CD8-positive, alpha-beta memory T cell (primary cell): Measurements from ENCODE around the gene LCP1. TPM values are rescaled to one million over a fixed set of nuclear protein-coding genes. Genes with fewer than 3 reads are reported as not detected.

Source experiments
- CTCF ChIA-PET: fragments of 350-600 bp; sonication (Branson Sonifier 250); formaldehyde crosslinking; loops from one replicate; lab custom pipeline; 2021; ENCODE audit warnings: antibody characterized with exemption; lab: Charles Lee
- POLR2A ChIA-PET: fragments of 350-600 bp; sonication (Branson Sonifier 250); formaldehyde crosslinking; loops from one replicate; lab custom pipeline; 2021; ENCODE audit warnings: antibody characterized with exemption; lab: Charles Lee
- DNase-seq, 5 donors: peaks; one replicate each; pipeline versions ENCODE4 v3.0.0 to v3.0.0-alpha.2; 2020 to 2022; ENCODE audit warnings: mixed read lengths in 1 of 5
- H3K27ac ChIP-seq: one replicate; pipeline ENCODE4 v1.7.0; 2013; ENCODE audit warnings: low read depth, mild to moderate bottlenecking, low read length, moderate library complexity
- H3K27me3 ChIP-seq: 2 replicates; pipeline ENCODE4 v1.7.0; 2013; ENCODE audit warnings: low read length, mild to moderate bottlenecking; ENCODE audit not compliant: insufficient read depth, poor library complexity, severe bottlenecking
- H3K36me3 ChIP-seq: 2 replicates; pipeline ENCODE4 v1.7.0; 2013; ENCODE audit warnings: mild to moderate bottlenecking, low read length, moderate library complexity; ENCODE audit not compliant: insufficient read depth
- H3K4me1 ChIP-seq: 2 replicates; pipeline ENCODE4 v1.7.0; 2013; ENCODE audit warnings: mild to moderate bottlenecking, low read length, moderate library complexity; ENCODE audit not compliant: insufficient read depth
- H3K4me3 ChIP-seq: 2 replicates; pipeline ENCODE4 v1.7.0; 2013; ENCODE audit warnings: mild to moderate bottlenecking, low read length
- H3K9me3 ChIP-seq: 2 replicates; pipeline ENCODE4 v1.7.0; 2013; ENCODE audit warnings: mild to moderate bottlenecking, low read length
- H3K27ac Mint-ChIP-seq, 8 donors: one replicate each; pipeline ENCODE4 v1.8.0; 2020 to 2021; ENCODE audit warnings: mixed read lengths in 8 of 8, mild to moderate bottlenecking in 6 of 8, inconsistent platforms in 3 of 8, moderate library complexity in 3 of 8
- H3K27me3 Mint-ChIP-seq, 2 donors: one replicate each; pipeline ENCODE4 v1.8.0; 2020 to 2021; ENCODE audit warnings: mixed read lengths in 2 of 2, mild to moderate bottlenecking in 1 of 2, moderate library complexity in 1 of 2
- H3K36me3 Mint-ChIP-seq, 3 donors: one replicate each; pipeline ENCODE4 v1.8.0; 2020 to 2021; ENCODE audit warnings: mixed read lengths in 3 of 3, inconsistent platforms in 1 of 3, mild to moderate bottlenecking in 1 of 3
- H3K4me1 Mint-ChIP-seq, 3 donors: one replicate each; pipeline ENCODE4 v1.8.0; 2020 to 2021; ENCODE audit warnings: mixed read lengths in 3 of 3, inconsistent platforms in 1 of 3, mild to moderate bottlenecking in 1 of 3
- H3K4me3 Mint-ChIP-seq, 7 donors: one replicate each; pipeline ENCODE4 v1.8.0; 2020 to 2021; ENCODE audit warnings: mixed read lengths in 7 of 7, mild to moderate bottlenecking in 6 of 7, moderate library complexity in 4 of 7, inconsistent platforms in 2 of 7
- H3K9me3 Mint-ChIP-seq, 5 donors: one replicate each; pipeline ENCODE4 v1.8.0; 2020 to 2022; ENCODE audit warnings: mixed read lengths in 5 of 5, mild to moderate bottlenecking in 3 of 5, moderate library complexity in 2 of 5, inconsistent platforms in 1 of 5
- polyA plus RNA-seq: library from polyadenylated mRNA; unstranded; fragments of 300-500 nt; fragmentation: Illumina TruSeq; gene quantifications from one replicate; pipeline ENCODE4 v1.2.3, GENCODE V29; 2021
- total RNA-seq, 2 experiments: library from RNA; stranded (reverse); gene quantifications; one replicate each; pipeline ENCODE4 v1.2.3, GENCODE V29; 2021

The LCP1 gene
- total and polyA plus RNA-seq, 3 experiments from 2014 or later, result 838 to 1,545 (median 869) TPM

- peaks cover 26 to 91% (median 28%) of the 10 kb centered on the region in 3 donors for H3K36me3 Mint-ChIP-seq
These were observed 46.9 kb downstream of the LCP1 start for GRCh38 chr13:46134961-46135522.

DNA sequence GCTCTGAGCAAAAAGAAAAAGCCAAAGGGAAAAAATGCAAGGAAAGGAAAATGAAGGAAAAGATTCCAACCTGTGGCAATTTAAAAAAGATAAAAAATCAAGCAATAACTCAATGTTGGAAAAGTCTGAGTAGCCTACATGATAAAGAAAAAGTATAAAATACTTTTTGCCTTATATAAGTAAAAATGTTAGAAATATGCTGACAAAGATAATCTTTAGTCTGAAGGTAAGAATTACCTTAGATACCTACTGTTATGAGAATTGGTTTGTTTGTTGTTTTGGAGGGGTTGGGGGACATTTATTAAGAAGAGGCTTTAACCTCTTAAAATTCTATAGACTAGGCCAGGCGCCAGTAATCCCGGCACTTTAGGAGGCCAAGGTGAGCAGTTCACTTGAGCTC is 47.5 kb downstream of the LCP1 start:
- Mint-ChIP-seq H3K27me3 (no peaks in the 10 kb centered on the region), H3K27ac (peak overlapping the region; percentile 48 to 93 (median 78)), H3K9me3 (no peaks in the 10 kb centered on the region), H3K36me3 (peaks cover 26 to 92% (median 28%) of the 10 kb centered on the region in 3 donors), H3K4me3 (no peak overlapping the region), H3K4me1 (peaks cover 34 to 69% (median 64%) of the 10 kb centered on the region in 3 donors)
- Histone ChIP-seq H3K27ac (no peak overlapping the region), H3K27me3 (no peaks in the 10 kb centered on the region), H3K36me3 (peaks cover 88% of the 10 kb centered on the region), H3K4me1 (no peaks in the 10 kb centered on the region), H3K4me3 (no peak overlapping the region), H3K9me3 (no peaks in the 10 kb centered on the region)
- ChIA-PET POLR2A (interaction anchor here (1.0 kb wide), 1 partner anchor 11 kb away, joined by 3 read pairs; no protein-coding TSS in a partner anchor), CTCF (no interaction called here)
- DNase-seq, result no peak

More at GRCh38 chr13:46134961-46135522, 46.9 kb downstream of the LCP1 start:
- Mint-ChIP-seq H3K27ac (peak overlapping the region; percentile 63 to 94 (median 84)), H3K27me3 (no peaks in the 10 kb centered on the region), H3K4me3 (no peak overlapping the region), H3K9me3 (no peaks in the 10 kb centered on the region), H3K4me1 (peaks cover 36 to 73% (median 69%) of the 10 kb centered on the region in 3 donors)
- Histone ChIP-seq H3K4me1 (no peaks in the 10 kb centered on the region), H3K27ac (no peak overlapping the region), H3K36me3 (peaks cover 86% of the 10 kb centered on the region), H3K4me3 (no peak overlapping the region), H3K27me3 (no peaks in the 10 kb centered on the region), H3K9me3 (no peaks in the 10 kb centered on the region)
- POLR2A ChIA-PET, result no interaction called here
- no peak for DNase-seq
- CTCF ChIA-PET, result interaction anchor here (0.8 kb wide), 1 partner anchor 76 kb away, joined by 3 read pairs; the partner anchor contains the start of gene LRRC63

DNA sequence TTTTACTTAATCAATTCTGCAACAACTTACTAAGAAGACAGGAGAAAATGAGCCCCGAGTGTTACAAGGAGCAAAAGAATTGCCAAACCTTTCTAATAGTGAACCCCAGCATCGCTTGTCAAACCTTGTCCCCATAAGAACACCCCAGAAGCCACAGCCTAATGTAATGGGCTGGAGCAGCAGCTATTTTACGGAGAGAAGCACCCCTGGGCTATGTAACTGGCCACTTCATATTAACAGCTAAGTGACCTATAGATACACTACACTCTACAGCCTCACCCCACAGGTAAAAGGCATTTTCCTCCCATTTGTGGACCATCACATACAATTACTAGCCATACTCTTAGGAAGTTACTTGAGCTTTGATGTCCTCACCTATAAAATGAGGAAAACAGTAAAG is 49.9 kb downstream of the LCP1 start:
- peaks cover 79% of the 10 kb centered on the region for H3K36me3 ChIP-seq
- H3K27ac Mint-ChIP-seq, result peak overlapping the region in 7 of 8 donors; percentile 62 to 94 (median 78)
- POLR2A ChIA-PET, result interaction anchor here (0.6 kb wide), 1 partner anchor 78 kb away, joined by 3 read pairs; no protein-coding TSS in a partner anchor

DNA sequence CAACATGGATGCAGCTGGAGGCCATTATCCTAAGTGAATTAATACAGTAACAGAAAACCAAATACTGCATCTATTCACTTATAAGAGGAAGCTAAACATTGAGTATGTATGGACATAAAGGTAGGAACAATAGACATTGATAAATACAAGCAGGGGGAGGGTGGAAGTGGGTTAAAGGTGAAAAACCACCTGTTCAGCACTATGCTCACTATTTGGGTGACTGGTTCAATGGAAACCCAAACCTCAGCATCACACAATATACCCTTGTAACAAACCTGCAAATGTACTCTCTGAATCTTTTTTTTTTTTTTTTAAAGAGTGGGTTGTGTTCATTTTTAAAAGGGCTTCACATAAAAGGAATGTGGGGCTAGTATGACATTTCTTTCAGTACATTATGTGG is 50.3 kb downstream of the LCP1 start:
- DNase-seq, result no peak
- no peak overlapping the region for H3K27ac ChIP-seq
- peak overlapping the region in 1 of 7 donors; percentile 32 for H3K4me3 Mint-ChIP-seq
- H3K4me3 ChIP-seq, result no peak overlapping the region
- H3K9me3 ChIP-seq, result no peaks in the 10 kb centered on the region
- POLR2A ChIA-PET, result interaction anchor here (0.6 kb wide), 1 partner anchor 78 kb away, joined by 3 read pairs; no protein-coding TSS in a partner anchor
- CTCF ChIA-PET, result interaction anchor here (1.1 to 1.2 kb wide), 2 partner anchors 36 to 190 kb away, joined by 3 read pairs; no protein-coding TSS in a partner anchor
- H3K27me3 Mint-ChIP-seq, result no peaks in the 10 kb centered on the region
- no peaks in the 10 kb centered on the region for H3K9me3 Mint-ChIP-seq
- peaks cover 36 to 62% (median 62%) of the 10 kb centered on the region in 3 donors for H3K4me1 Mint-ChIP-seq
- peaks cover 35 to 96% (median 37%) of the 10 kb centered on the region in 3 donors for H3K36me3 Mint-ChIP-seq
- H3K27me3 ChIP-seq, result no peaks in the 10 kb centered on the region
- H3K4me1 ChIP-seq, result no peaks in the 10 kb centered on the region
- peaks cover 80% of the 10 kb centered on the region for H3K36me3 ChIP-seq
- H3K27ac Mint-ChIP-seq, result peak overlapping the region in 7 of 8 donors; percentile 50 to 94 (median 80)

More for the DNA sequence above, 49.9 kb downstream of the LCP1 start:
- Histone ChIP-seq H3K9me3 (no peaks in the 10 kb centered on the region), H3K4me3 (no peak overlapping the region), H3K4me1 (no peaks in the 10 kb centered on the region), H3K27ac (no peak overlapping the region), H3K27me3 (no peaks in the 10 kb centered on the region)
- Mint-ChIP-seq H3K4me3 (peak overlapping the region in 2 of 7 donors; percentile 32 to 49), H3K36me3 (peaks cover 32 to 96% (median 34%) of the 10 kb centered on the region in 3 donors), H3K4me1 (peaks cover 34 to 62% (median 59%) of the 10 kb centered on the region in 3 donors), H3K27me3 (no peaks in the 10 kb centered on the region), H3K9me3 (no peaks in the 10 kb centered on the region)
- CTCF ChIA-PET, result interaction anchor here (1.1 to 1.2 kb wide), 2 partner anchors 36 to 189 kb away, joined by 3 read pairs; no protein-coding TSS in a partner anchor
- DNase-seq, result no peak

DNA sequence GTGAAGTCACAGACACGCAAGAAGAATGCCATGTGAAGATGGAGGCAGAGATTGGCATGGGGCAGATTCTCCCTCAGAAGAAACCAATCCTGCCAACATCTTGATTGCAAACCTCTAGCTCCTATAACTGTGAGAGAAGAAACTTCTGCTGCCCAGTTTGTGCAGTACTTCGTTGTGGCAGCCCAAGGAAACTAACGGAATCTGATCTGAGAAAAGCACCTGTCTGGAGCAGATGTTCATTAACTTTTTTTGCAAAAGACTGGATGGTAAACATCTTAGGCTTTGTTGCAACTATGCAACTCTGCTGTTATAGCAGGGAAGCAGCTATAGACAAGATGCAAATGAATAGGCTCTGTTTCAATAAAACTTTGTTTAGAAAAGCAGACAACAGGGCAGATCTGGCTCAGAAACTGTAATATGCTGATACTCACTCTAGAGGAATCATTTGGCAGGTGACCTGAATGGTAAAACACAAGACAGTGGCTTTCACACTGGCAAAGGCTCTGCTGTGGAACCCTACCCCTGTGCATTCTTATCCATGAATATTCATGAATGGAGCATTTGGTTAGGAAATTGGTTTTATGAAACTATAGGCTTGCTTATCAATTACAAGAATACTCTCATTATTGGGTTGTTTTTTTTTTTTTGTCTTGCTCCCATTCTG is 51.9 kb downstream of the LCP1 start:
- peaks cover 72% of the 10 kb centered on the region for H3K36me3 ChIP-seq
- CTCF ChIA-PET, result interaction anchor here (1.2 kb wide), 1 partner anchor 19 kb away, joined by 3 read pairs; no protein-coding TSS in a partner anchor
- H3K27me3 Mint-ChIP-seq, result no peaks in the 10 kb centered on the region
- H3K9me3 ChIP-seq, result no peaks in the 10 kb centered on the region
- H3K4me3 ChIP-seq, result no peak overlapping the region
- peak overlapping the region in 6 of 8 donors; percentile 19 to 76 (median 64) for H3K27ac Mint-ChIP-seq
- H3K27ac ChIP-seq, result no peak overlapping the region
- H3K27me3 ChIP-seq, result no peaks in the 10 kb centered on the region
- no peaks in the 10 kb centered on the region for H3K9me3 Mint-ChIP-seq
- no peak overlapping the region for H3K4me3 Mint-ChIP-seq
- POLR2A ChIA-PET, result interaction anchor here (0.8 kb wide), 1 partner anchor 52 kb away, joined by 3 read pairs; the partner anchor contains the start of gene LCP1
- H3K4me1 Mint-ChIP-seq, result peaks cover 38 to 64% (median 63%) of the 10 kb centered on the region in 3 donors
- H3K36me3 Mint-ChIP-seq, result peaks cover 30 to 90% (median 36%) of the 10 kb centered on the region in 3 donors
- no peak for DNase-seq
- H3K4me1 ChIP-seq, result peaks cover 14% of the 10 kb centered on the region

DNA sequence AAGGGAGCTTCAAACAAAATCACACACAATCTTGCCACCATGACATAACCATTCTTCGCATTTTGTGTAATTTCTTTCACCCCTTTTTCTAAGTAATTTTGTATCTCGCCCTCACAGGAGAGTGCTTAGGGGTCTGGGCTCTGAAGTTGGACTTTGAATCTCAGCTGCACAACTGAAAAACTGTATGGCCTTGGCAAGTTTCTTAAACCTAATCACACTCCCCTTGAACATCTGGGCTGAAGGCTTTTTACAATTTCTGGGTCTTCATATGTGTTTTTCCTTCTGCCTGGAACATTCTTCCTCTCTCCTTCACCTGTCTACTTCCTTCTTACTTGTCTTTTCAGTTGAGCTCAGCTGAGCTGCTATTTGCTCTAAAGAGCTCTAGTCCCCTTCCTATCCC is 52.9 kb downstream of the LCP1 start:
- no peaks in the 10 kb centered on the region for H3K9me3 ChIP-seq
- H3K27ac Mint-ChIP-seq, result peak overlapping the region in 6 of 8 donors; percentile 20 to 76 (median 69)
- peaks cover 24% of the 10 kb centered on the region for H3K4me1 ChIP-seq
- H3K4me3 ChIP-seq, result no peak overlapping the region
- DNase-seq, result no peak
- no peaks in the 10 kb centered on the region for H3K27me3 ChIP-seq
- H3K9me3 Mint-ChIP-seq, result no peaks in the 10 kb centered on the region
- H3K36me3 Mint-ChIP-seq, result peaks cover 30 to 82% (median 34%) of the 10 kb centered on the region in 3 donors
- H3K4me1 Mint-ChIP-seq, result peaks cover 45 to 69% (median 66%) of the 10 kb centered on the region in 3 donors
- no peak overlapping the region for H3K4me3 Mint-ChIP-seq
- CTCF ChIA-PET, result interaction anchor here (1.2 to 1.6 kb wide), 3 partner anchors 20 to 192 kb away, joined by 3 to 6 read pairs (median 3); no protein-coding TSS in a partner anchor
- H3K36me3 ChIP-seq, result peaks cover 66% of the 10 kb centered on the region
- POLR2A ChIA-PET, result no interaction called here
- no peaks in the 10 kb centered on the region for H3K27me3 Mint-ChIP-seq
- H3K27ac ChIP-seq, result no peak overlapping the region

- H3K9me3 Mint-ChIP-seq, result no peaks in the 10 kb centered on the region
- Histone ChIP-seq H3K4me1 (peaks cover 35% of the 10 kb centered on the region), H3K36me3 (peaks cover 52% of the 10 kb centered on the region), H3K9me3 (no peaks in the 10 kb centered on the region), H3K4me3 (no peak overlapping the region), H3K27ac (no peak overlapping the region), H3K27me3 (no peaks in the 10 kb centered on the region)
- ChIA-PET POLR2A (interaction anchor here (1.1 kb wide), 1 partner anchor 15 kb away, joined by 3 read pairs; no protein-coding TSS in a partner anchor), CTCF (interaction anchor here (1.0 to 2.1 kb wide), 6 partner anchors 12 to 192 kb away, joined by 3 to 10 read pairs (median 7); no protein-coding TSS in a partner anchor)
- peak overlapping the region; percentile 58 to 93 (median 65) for H3K27ac Mint-ChIP-seq
- H3K27me3 Mint-ChIP-seq, result no peaks in the 10 kb centered on the region
- H3K36me3 Mint-ChIP-seq, result peaks cover 25 to 67% (median 28%) of the 10 kb centered on the region in 3 donors
- H3K4me1 Mint-ChIP-seq, result peaks cover 48 to 69% (median 69%) of the 10 kb centered on the region in 3 donors
- DNase-seq, result no peak
- H3K4me3 Mint-ChIP-seq, result no peak overlapping the region
These were observed 54.5 kb downstream of the LCP1 start for GRCh38 chr13:46127358-46128023.
